NCI-H1092 (cell line): ENCODE data around the gene SSBP4.

Experiments
- DNase-seq: peaks from one replicate; lab custom pipeline; 2025; lab: John Stamatoyannopoulos, UW

SSBP4 gene

DNA sequence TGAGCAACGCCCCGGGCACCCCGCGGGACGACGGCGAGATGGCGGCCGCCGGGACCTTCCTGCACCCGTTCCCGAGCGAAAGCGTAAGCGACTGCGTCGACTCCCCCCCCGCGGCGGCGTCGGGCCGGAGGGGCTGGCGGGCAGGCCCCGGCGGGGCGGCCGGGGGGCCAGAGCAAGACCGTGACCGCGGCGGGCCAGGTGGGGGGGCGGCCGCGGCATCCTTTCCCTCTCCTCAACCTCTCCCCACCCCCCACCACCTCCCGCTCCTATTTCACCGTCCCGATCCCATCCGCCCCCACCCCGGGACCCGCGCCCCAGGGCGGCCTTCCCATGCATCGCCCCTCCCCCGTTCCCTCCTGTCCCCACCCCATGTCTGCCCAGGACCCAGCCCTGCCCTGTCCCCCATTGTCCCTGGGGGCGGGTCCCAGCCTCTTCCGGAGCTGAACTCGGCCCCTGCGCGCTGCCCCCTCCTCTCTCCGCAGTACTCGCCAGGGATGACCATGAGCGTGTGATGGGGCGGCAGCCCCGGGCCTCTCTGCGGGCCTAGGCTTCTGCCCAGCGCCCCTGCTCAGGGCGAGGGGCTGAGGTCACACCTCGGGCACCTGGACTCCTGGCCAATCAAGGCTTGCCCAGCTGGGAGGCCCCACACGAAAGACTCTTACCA lies 14.7 kb downstream of the SSBP4 start:
- no peak for DNase-seq

DNA sequence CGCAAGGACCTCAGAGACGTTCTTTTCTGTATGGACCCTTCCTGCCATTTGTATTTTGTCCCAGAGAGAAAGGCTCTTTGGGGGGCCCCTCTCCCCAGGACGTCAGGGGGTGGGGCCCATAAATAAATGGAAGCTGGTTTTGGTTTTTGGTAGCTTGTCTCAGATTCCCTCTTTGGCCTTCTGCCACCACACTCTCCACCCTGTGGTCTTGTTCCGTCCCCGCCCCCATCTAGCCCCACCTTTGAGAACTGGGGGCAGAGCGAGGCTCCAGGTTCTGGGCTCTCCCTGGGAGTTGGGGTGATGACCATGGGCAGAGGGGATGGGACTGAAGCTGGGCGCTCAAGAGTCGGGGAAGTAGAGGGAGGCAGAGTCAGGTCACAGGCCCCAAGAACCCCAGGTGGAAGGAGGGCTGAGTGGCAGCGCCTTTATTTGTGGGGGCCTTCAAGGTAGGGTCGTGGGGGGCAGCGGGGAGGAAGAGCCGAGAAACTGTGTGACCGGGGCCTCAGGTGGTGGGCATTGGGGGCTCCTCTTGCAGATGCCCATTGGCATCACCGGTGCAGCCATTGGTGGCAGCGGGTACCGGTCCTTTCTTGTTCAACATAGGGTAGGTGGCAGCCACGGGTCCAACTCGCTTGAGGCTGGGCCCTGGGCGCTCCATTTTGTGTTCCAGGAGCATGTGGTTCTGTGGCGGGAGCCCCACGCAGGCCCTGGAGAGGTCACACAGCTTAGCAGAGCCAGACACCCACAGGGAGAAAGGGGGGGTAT lies 15.4 kb downstream of the SSBP4 start:
- no peak for DNase-seq

DNA sequence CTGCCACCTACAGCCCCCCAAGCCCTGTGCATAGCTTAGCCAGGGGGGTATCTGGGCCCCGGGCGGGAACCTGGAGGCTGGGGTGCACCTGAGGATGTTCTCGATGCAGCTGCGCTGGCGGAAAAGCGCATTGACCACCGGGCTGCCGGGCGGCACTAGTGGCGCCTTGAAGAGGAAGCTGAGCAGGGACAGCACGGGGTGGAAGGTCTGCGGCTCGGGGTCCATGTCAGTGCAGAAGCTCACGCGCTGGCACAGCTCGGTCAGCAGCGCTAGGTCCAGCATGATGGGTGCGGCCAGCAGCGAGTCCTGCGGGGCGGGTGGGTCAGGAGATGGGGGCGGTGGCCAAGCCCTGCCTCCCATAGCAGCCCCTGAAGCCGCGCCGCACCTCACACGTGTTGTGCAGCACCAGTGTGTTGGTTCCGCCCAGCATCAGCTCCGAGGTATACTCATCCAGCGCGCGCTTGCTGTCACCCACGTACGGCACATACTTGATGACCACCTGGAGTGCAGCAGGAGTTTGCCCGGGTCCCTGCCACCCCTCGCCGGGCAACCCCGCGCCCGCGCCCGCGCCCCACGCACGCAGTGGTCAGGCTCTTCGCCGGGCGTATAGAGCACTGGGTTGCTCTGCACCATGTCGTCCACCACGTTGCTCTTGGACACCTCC lies 16.1 kb downstream of the SSBP4 start:
- no peak for DNase-seq

DNA sequence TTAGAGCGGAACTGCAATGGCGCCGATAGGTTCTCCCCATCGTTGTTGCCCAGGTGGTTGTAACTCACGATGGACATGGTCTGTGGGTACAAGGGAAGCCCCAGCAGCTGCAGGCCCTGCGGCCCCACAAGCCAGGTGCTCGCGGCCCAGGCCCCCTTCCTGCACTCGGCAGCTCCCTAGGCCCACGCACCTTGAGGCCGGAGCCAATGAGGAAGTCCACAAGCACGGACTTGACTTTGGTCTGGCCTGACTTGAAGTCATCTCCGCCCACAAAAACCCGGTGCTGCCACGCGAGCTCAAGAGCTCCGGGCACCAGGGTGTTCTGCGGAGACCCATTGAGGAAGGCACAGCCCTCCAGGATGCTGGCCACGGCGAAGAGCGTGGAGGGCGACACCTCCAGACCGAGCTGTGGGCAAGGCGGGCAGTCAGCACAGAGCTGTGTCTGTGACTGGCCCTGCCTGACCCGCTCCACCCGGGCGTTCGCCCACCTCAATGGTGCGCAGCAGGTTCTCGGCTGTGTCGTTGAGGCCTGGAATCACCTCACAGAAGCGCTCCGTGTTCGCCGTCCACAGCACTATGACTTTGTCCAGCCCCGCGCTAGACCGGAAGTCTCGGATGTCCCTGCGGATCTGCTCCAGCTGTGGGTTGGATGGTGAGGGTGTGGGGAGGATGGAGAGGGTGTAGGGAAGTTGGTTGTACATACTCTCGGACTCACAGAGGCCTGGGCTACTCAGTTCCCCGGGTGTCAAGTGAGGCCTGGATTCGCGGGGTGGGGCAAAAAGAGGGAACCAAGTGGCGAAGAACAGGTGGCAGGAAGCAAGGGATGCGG lies 16.9 kb downstream of the SSBP4 start:
- no peak for DNase-seq

DNA sequence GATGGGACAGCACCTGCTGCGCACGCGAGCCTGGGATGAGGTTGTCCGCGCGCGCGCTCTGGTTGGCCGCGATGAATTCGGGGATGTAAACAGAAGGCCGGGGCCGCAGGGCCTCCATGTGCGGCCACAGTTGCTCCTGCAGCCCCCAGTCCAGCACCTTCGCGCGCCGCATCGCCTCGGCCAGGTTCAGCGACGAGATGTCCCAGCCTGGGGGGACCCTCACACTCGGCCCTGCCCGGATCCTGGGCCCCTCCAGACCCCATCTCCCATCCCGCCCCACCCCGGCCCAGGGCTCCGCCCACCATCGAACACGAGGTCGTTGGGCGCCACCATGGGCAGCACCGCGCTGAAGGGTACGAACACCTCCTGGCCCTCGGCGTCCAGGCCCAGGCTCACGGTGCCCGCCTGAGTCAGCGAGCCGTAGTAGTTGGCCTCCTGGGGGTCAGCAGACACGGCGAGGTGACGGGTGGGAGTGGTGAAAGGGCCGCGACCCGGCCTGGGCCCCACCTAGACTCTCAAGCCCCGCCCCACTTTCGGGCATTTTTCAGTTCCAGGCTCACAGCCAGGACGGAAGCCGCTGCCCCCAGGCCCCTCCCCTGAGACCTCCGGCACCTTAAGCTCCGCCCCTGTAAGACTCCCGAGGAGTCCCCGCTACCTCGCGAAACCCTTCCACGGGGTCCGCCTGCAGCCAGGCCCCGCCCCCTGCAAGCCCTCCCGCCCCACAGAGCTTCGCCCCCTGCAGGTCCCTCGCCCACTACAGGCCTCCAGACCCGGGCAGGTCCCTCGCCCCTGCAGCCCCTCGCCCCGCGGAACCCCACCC lies 17.7 kb downstream of the SSBP4 start:
- peak; percentile 58 for DNase-seq

- peak; percentile 33 for DNase-seq
Measured at GRCh38 chr19:18437491-18438330, 18.5 kb downstream of the SSBP4 start, which contains the start of gene ISYNA1. Gene ISYNA1 (minus strand): TSS chr19:18438133. CDS start chr19:18437979, 154 bp downstream.

- no peak for DNase-seq
Measured at GRCh38 chr19:18438331-18439024, 19.3 kb downstream of the SSBP4 start.

DNA sequence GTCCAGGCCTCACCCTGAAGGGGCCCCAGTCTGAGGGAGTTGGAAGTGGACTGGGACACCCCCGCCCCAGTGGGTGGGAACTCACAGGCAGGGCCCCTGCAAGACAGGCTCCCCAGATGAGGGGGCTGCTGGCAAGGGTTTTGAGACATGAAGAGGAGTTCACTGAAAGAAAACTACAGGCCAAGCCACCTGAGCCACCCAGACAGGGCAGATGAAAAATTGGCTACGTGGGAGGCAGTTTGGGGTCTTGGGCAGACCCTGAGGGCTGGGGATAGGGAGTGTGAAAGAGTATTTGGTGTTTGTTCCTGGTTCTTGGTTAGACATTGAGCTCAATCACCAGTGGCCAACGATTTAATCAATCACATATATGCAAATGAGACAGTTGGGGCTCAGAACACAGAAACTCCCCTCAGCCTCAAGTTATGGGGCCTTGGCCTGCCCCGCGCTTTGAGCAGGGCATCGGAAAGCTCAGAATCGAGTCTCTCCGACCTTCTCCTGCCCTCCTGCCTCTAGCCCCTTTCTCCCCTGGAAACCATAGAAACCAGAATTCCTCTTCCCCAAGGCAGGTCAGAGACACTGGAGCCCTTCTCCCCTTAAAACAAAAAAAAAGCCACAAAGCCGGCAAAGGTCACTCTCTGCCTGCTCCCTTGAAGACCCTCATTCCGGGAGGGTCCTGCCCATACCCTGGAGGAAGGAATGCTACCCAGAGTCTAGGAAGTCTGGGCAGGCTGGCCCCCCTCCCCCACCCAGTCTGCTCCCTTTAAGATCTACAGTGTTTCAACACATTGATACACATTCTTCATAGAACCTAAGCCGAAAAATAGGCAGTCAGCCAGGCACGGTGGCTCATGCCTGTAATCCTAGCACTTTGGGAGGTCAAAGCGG lies 20.1 kb downstream of the SSBP4 start:
- no peak for DNase-seq

GRCh38 chr19:18439910-18440237 lies 20.7 kb downstream of the SSBP4 start:
- DNase-seq = no peak

GRCh38 chr19:18440415-18440877 lies 21.2 kb downstream of the SSBP4 start:
- DNase-seq = no peak

- DNase-seq = no peak
Measured at GRCh38 chr19:18440936-18441803, 22.0 kb downstream of the SSBP4 start.

DNA sequence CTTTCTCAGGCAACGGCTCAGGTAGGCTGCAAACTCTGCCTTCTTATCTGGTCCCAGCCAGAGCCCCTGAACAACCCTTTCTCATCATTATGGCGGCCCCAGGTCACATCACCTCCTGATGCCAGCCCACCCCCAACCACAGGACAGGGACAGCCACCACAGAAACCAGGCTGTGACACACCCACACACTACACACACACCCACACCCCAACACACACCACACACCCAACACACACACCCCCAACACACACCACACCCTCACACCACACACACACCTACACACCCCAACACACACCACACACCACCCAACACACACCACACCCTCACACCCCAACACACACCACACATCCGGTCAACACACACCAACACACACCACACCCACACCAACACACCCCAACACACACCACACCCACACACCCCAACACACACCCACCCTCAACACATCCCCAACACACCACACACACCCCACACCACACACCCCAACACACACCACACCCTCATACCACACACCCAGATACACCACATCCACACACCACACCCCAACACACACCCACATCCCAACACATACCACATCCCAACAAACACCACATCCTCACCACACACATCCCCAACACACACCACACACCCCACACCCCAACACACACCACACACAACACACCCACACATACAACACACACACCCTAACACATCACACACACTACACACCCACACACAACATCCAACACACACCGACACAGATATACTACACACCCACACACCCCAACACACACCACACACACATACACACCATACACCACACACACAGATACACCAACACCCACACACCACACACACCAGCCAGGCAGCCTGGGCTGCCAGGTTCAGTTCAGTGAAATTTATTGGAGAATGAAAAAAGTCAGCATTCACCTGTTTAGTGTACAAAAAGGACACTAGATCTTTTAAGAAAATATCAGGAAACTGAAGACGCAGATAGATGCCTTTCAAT lies 22.9 kb downstream of the SSBP4 start:
- no peak for DNase-seq

- DNase-seq = no peak
Measured at GRCh38 chr19:18442941-18443340, 23.7 kb downstream of the SSBP4 start.

DNA sequence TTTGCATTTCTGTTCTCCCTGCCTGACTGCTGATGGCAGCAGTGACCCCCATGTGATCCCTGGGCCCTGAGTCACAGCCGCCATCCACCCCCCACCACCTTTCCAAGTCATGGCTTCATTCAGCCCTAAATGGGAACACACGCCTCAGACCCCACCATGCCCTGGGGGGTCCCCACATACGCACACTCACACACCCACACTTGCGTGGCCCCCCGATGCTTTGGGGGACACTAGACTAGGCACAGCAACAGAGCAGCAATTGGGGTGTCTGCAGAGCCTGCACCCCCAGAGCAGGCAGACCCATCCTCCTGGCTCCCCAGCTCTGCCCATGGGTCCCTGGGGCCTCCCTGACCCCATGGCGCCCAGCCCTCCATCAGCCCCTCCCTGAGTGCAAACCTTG lies 24.2 kb downstream of the SSBP4 start:
- DNase-seq = no peak

GRCh38 chr19:18443831-18444230 lies 24.6 kb downstream of the SSBP4 start:
- DNase-seq = no peak

DNA sequence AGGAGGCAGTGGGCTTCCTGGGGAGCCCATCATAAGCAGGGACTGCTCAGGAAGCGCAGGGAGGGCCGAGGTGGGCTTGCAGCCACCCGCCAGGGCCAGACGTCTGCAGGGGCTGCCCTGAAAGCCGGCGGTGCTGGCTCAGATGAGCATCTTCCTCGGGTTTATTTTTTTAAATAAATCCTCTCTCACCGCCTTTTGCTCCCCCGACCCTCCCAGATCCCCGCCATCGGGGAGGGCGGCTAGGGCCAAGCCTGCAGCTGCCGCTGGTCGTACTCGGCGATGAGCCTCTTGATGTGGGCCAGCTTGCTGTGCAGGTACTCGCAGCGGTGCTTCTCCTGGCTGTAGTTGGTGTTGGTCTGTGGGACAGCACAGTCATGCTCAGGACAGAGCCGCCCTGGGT lies 25.3 kb downstream of the SSBP4 start:
- DNase-seq = no peak
